T47D (cell line): ENCODE measurements around the gene SLC22A17.

ENCODE experiments used
- DNase-seq, 2 experiments: peaks; one replicate each; pipeline versions ENCODE4 v3.0.0 to v3.0.0-alpha.2; 2011 to 2012; ENCODE audit warnings: low read depth in 1 of 2, low spot score in 1 of 2
- JUND ChIP-seq: IDR thresholded peaks from 2 replicates; pipeline ENCODE4 v1.6.1; 2012; ENCODE audit warnings: low read depth
- in situ Hi-C: cut with HindIII; loops from 2 replicates; pipeline ENCODE4 v1.10.0; 2016; ENCODE audit warnings: low sequenced_read_pairs, low pct_unique_long_range_greater_than_20kb

Gene SLC22A17

GRCh38 chr14:23353433-23353780 lies 720 bp upstream of the SLC22A17 start:
- DNase-seq, result no peak
- in situ Hi-C loops, result no loop called here
- no peak for TF ChIP-seq JUND

GRCh38 chr14:23351681-23352505 lies 794 bp downstream of the SLC22A17 start:
- in situ Hi-C loops, result no loop called here
- no peak for TF ChIP-seq JUND
- DNase-seq, result no peak

- no peak for TF ChIP-seq JUND
- DNase-seq, result no peak
- in situ Hi-C loops, result no loop called here
Measured at GRCh38 chr14:23349156-23349845, 3.4 kb downstream of the SLC22A17 start.

- in situ Hi-C loops, result no loop called here
- DNase-seq, result no peak
Measured at GRCh38 chr14:23348297-23348655, 4.4 kb downstream of the SLC22A17 start.

GRCh38 chr14:23347406-23348296 lies 5.0 kb downstream of the SLC22A17 start:
- in situ Hi-C loops, result no loop called here
- no peak for DNase-seq
- TF ChIP-seq JUND, result no peak

More at GRCh38 chr14:23348297-23348655, 4.4 kb downstream of the SLC22A17 start:
- TF ChIP-seq JUND, result no peak

- in situ Hi-C loops, result no loop called here
- no peak for TF ChIP-seq JUND
- no peak for DNase-seq
Measured at GRCh38 chr14:23346693-23347405, 5.8 kb downstream of the SLC22A17 start.

- in situ Hi-C loops, result no loop called here
- no peak for TF ChIP-seq JUND
- DNase-seq, result no peak
Measured at GRCh38 chr14:23345987-23346692, 6.5 kb downstream of the SLC22A17 start.

GRCh38 chr14:23344481-23344880 lies 8.2 kb downstream of the SLC22A17 start:
- in situ Hi-C loops, result no loop called here
- DNase-seq, result no peak
- TF ChIP-seq JUND, result no peak

- in situ Hi-C loops, result no loop called here
- no peak for DNase-seq
- no peak for TF ChIP-seq JUND
Measured at GRCh38 chr14:23339506-23340268, 13.0 kb downstream of the SLC22A17 start.

- TF ChIP-seq JUND, result no peak
- in situ Hi-C loops, result no loop called here
- no peak for DNase-seq
Measured at GRCh38 chr14:23335623-23336022, 17.1 kb downstream of the SLC22A17 start.

- in situ Hi-C loops, result no loop called here
- peak; percentile 58 to 77 for DNase-seq
- no peak for TF ChIP-seq JUND
Measured at GRCh38 chr14:23327947-23328744, 24.5 kb downstream of the SLC22A17 start.
